K562 (cell line): ENCODE data around the gene IRF2. TPM values are rescaled to one million over a fixed set of nuclear protein-coding genes. Genes with fewer than 3 reads are reported as not detected.

Experiments
- BACH1 ChIP-seq: fragments of 200-800 bp; sonication (Bioruptor generic); IDR thresholded peaks from 2 replicates; pipeline ENCODE4 v1.6.1; 2016; ENCODE audit warnings: missing genetic modification characterization, missing compliant biosample characterization
- CEBPG ChIP-seq, 3 experiments: fragments of 200-800 bp in 1 of 3; sonication (Bioruptor generic) in 1 of 3; sonication (generic) in 1 of 3; formaldehyde crosslinking in 1 of 3; IDR thresholded peaks in 2 of 3; conservative IDR thresholded peaks in 1 of 3; 2 replicates each; pipeline versions ENCODE4 v1.6.1 to v1.8.0; 2016 to 2022; ENCODE audit warnings: missing compliant biosample characterization in 2 of 3, missing genetic modification characterization in 2 of 3, mild to moderate bottlenecking in 1 of 3, missing genetic modification reagents in 1 of 3
- CTBP1 ChIP-seq: fragments of 450-650 bp; IDR thresholded peaks from 2 replicates; pipeline ENCODE4 v1.6.1; 2016; ENCODE audit warnings: borderline replicate concordance
- FIP1L1 ChIP-seq: fragments of 200-400 bp; formaldehyde crosslinking; IDR thresholded peaks from 2 replicates; pipeline ENCODE4 v1.6.1; 2018; ENCODE audit warnings: mild to moderate bottlenecking, low read depth, low read length; ENCODE audit not compliant: poor library complexity, severe bottlenecking
- GABPA ChIP-seq: fragments of 200-800 bp; sonication (Bioruptor generic); conservative IDR thresholded peaks from 2 replicates; pipeline ENCODE4 v1.6.1; 2016; ENCODE audit warnings: low read depth, missing genetic modification characterization, missing compliant biosample characterization
- GABPB1 ChIP-seq: sonication (generic); formaldehyde crosslinking; IDR thresholded peaks from 2 replicates; pipeline ENCODE4 v1.8.0; 2022; ENCODE audit warnings: mild to moderate bottlenecking, missing genetic modification reagents
- HDAC3 ChIP-seq: fragments of 450-650 bp; IDR thresholded peaks from 2 replicates; pipeline ENCODE4 v1.6.1; 2018; ENCODE audit warnings: borderline replicate concordance, mild to moderate bottlenecking, moderate library complexity; ENCODE audit not compliant: partially characterized antibody
- HNRNPLL ChIP-seq: fragments of 200-400 bp; formaldehyde crosslinking; IDR thresholded peaks from 2 replicates; pipeline ENCODE4 v1.6.1; 2017; ENCODE audit warnings: low read length, low read depth, mild to moderate bottlenecking; ENCODE audit not compliant: poor library complexity, severe bottlenecking
- MYC ChIP-seq, 2 experiments: fragments of 250-450 bp in 1 of 2; sonication (Bioruptor Pico) in 1 of 2; IDR thresholded peaks; 2 replicates each; pipeline versions ENCODE4 v1.5.1 to v1.6.1; 2012 to 2021; ENCODE audit warnings: low read depth in 2 of 2, borderline replicate concordance in 1 of 2, improper control_type of control experiment in 1 of 2, low read length in 1 of 2, mild to moderate bottlenecking in 1 of 2, moderate library complexity in 1 of 2
- TCFL5 ChIP-seq: fragments of 250-450 bp; sonication (Bioruptor Pico); conservative IDR thresholded peaks from 2 replicates; pipeline ENCODE4 v1.6.1; 2021; ENCODE audit warnings: mild to moderate bottlenecking, moderate library complexity, matching md5 sums
- ZBTB40 ChIP-seq, 2 experiments: fragments of 450-650 bp in 1 of 2; sonication (generic) in 1 of 2; formaldehyde crosslinking in 1 of 2; IDR thresholded peaks; 2 replicates each; pipeline versions ENCODE4 v1.7.1 to v1.9.0; 2016 to 2022; ENCODE audit warnings: inconsistent platforms in 1 of 2, mild to moderate bottlenecking in 1 of 2, missing genetic modification reagents in 1 of 2
- ZNF449 ChIP-seq: fragments of 250-450 bp; sonication (Bioruptor Pico); IDR thresholded peaks from 2 replicates; pipeline ENCODE4 v1.8.0; 2022; ENCODE audit warnings: moderate library complexity, mild to moderate bottlenecking, inconsistent platforms
- polyA plus RNA-seq, 8 experiments: library from polyadenylated mRNA; depleted of rRNA in 4 of 8; stranded (reverse) in 5 of 8; unstranded in 3 of 8; fragments of >200 nt; fragmentation: Nextera tagmentation in 2 of 8; fragmentation: Illumina TruSeq in 1 of 8; extraction: Ambion mirVana in 2 of 8; extraction: Trizol in 1 of 8; gene quantifications; 2 replicates each; pipeline versions ENCODE4 v1.2.1 to v1.2.3, GENCODE V29; 2011 to 2014; ENCODE audit warnings: inconsistent platforms in 1 of 8, missing spikeins in 1 of 8
- total RNA-seq, 7 experiments: library from RNA; depleted of rRNA in 6 of 7; stranded (reverse); fragments of >200 nt in 6 of 7; fragmentation: Illumina TruSeq in 2 of 7; extraction: Trizol in 2 of 7; gene quantifications; 2 replicates each; pipeline versions ENCODE4 v1.2.1 to v1.2.3, GENCODE V29; 2011 to 2021; ENCODE audit warnings: low replicate concordance in 1 of 7

The IRF2 gene
- total and polyA plus RNA-seq, 9 of the 15 experiments (the other 6 are each of a cell fraction or from before 2014, with no cell fraction given) = 7.1 to 17.1 (median 11.3) TPM

DNA sequence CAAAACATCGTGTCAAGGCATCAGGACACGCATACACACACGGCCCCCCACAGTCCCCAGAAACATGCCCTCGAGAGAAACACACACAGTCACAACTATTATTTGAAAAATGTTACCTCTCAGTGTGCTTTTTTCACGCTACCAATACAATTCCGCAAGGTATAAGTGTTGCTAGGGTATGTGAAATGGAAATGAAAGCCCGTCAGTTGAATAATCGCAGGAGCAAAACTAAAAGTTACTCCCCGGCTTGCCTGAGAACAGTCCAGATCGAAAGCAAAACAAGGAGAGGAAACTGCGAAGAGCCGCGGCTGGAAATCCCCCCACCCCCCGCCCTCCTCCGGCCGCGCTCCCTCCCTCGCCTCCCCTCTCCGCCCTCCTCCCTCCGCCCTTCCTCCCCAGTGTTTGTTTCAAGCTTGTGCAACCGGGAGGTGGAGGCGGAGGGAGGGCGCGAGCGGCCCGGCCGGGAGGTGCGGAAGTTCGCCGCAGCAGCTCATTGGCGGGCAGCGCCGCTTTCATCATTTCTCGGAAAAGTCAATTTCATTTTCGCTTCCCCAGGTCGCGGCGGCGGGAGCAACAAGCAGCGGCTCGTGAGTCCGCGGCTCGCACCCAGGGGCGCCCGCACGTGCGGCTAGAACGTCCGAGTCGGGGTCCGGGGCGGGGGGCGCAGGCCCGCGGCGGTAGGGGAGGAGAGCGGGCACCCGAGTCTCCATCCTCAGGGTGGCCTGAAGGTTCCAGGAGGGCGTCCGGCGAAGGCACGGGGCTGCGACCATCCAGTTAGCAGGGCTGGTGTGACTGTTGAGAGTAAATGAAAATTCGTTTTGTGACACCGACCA, at the start of gene IRF2 (continued):
- TF ChIP-seq ZBTB40 (IDR thresholded peaks at IDR 0.05) = peak; percentile 70
- TF ChIP-seq ZBTB40 (CRISPR knock-in tag; IDR thresholded peaks at IDR 0.05) = no peak
- peak; percentile 23 for TF ChIP-seq GABPB1
- peak; percentile 61 for TF ChIP-seq FIP1L1
- peak; percentile 95 for TF ChIP-seq CEBPG (CRISPR knock-in tag; IDR thresholded peaks at IDR 0.05)
- TF ChIP-seq CEBPG (tag; conservative IDR thresholded peaks at IDR 0.05 in 1 of 2, IDR thresholded peaks at IDR 0.05 in 1 of 2) = peak; percentile 93 to 96
- TF ChIP-seq MYC (IDR thresholded peaks at IDR 0.05; ENCODE audit: low read depth, low read length) = peak; percentile 81
- TF ChIP-seq MYC (CRISPR knock-in tag; IDR thresholded peaks at IDR 0.05; ENCODE audit: borderline replicate concordance, low read depth) = no peak
- peak; percentile 53; the same call in 1 of the 2 replicates for TF ChIP-seq CTBP1
- no peak for TF ChIP-seq TCFL5 (CRISPR knock-in tag)
- TF ChIP-seq HNRNPLL = peak; percentile 61
- TF ChIP-seq HDAC3 = peak; percentile 37
- no peak for TF ChIP-seq BACH1 (tag)
- no peak for TF ChIP-seq ZNF449 (CRISPR knock-in tag)
- peak; percentile 65 for TF ChIP-seq GABPA (tag)
